IMR-90 (cell line): Measurements from ENCODE around the gene IL6ST. TPM values are rescaled to one million over a fixed set of nuclear protein-coding genes. Genes with fewer than 3 reads are reported as not detected.

Experiments used
- ATAC-seq: fragments of 200-7000 bp; cut with Tn5 transposase; 2 replicates; pipeline ENCODE4 v1.9.1; 2020; ENCODE audit warnings: low read depth, mild to moderate bottlenecking, moderate library complexity
- BruUV-seq: library from RNA; stranded (reverse); fragments of 400-500 nt; replicated peaks from 2 replicates; lab custom pipeline; 2021; lab: Mats Ljungman, UMichigan
- CTCF ChIA-PET: fragments of 300-600 bp; formaldehyde crosslinking; extraction: SDS; loops from one replicate; lab custom pipeline; 2021; ENCODE audit warnings: antibody characterized with exemption; lab: Yijun Ruan, JAX
- POLR2A ChIA-PET: fragments of 300-600 bp; sonication (Branson Sonifier 250); formaldehyde crosslinking; loops from one replicate; lab custom pipeline; 2022; ENCODE audit warnings: antibody characterized with exemption; ENCODE audit not compliant: unreplicated experiment; lab: Charles Lee
- DNase-seq: peaks from one replicate; pipeline ENCODE4 v3.0.0; 2013
- H2AFZ ChIP-seq: replicated peaks from 2 replicates; pipeline ENCODE3; 2013; ENCODE audit warnings: low read length, mild to moderate bottlenecking; ENCODE audit not compliant: poor library complexity
- H2AK5ac ChIP-seq: 2 replicates; pipeline ENCODE4 v1.6.1; 2013; ENCODE audit warnings: low read depth, low read length, inconsistent platforms
- H2AK9ac ChIP-seq: replicated peaks from 2 replicates; pipeline ENCODE3; 2013; ENCODE audit warnings: mild to moderate bottlenecking, low read depth, low read length, moderate library complexity; ENCODE audit not compliant: poor library complexity
- H2BK120ac ChIP-seq: 2 replicates; pipeline ENCODE4 v1.6.1; 2013; ENCODE audit warnings: low read depth, low read length, inconsistent platforms
- H2BK15ac ChIP-seq: 3 replicates; pipeline ENCODE4 v1.6.1; 2013; ENCODE audit warnings: low read depth, low read length, inconsistent platforms
- H2BK20ac ChIP-seq: 2 replicates; pipeline ENCODE4 v1.6.1; 2013; ENCODE audit warnings: low read depth, mild to moderate bottlenecking, inconsistent platforms, low read length, moderate library complexity
- H2BK5ac ChIP-seq: 2 replicates; pipeline ENCODE4 v1.6.1; 2013; ENCODE audit warnings: mild to moderate bottlenecking, low read depth, low read length, inconsistent platforms; ENCODE audit not compliant: poor library complexity, severe bottlenecking
- H3K14ac ChIP-seq: replicated peaks from 2 replicates; pipeline ENCODE4 v1.6.1; 2013; ENCODE audit warnings: low read depth, low read length, inconsistent platforms
- H3K18ac ChIP-seq: 2 replicates; pipeline ENCODE4 v1.6.1; 2013; ENCODE audit warnings: low read depth, low read length, control low read depth
- H3K23ac ChIP-seq: 2 replicates; pipeline ENCODE4 v1.6.1; 2013; ENCODE audit warnings: low read depth, low read length, inconsistent platforms
- H3K27ac ChIP-seq: 2 replicates; pipeline ENCODE4 v1.5.1; 2013; ENCODE audit warnings: mild to moderate bottlenecking, control low read depth, low read length; ENCODE audit not compliant: insufficient read depth
- H3K27me3 ChIP-seq: 2 replicates; pipeline ENCODE4 v1.6.1; 2013; ENCODE audit warnings: low read length; ENCODE audit not compliant: control insufficient read depth, insufficient read depth
- H3K36me3 ChIP-seq: 2 replicates; pipeline ENCODE4 v1.6.1; 2013; ENCODE audit warnings: low read length, mixed read lengths; ENCODE audit not compliant: control insufficient read depth, insufficient read depth
- H3K4ac ChIP-seq: 2 replicates; pipeline ENCODE4 v1.6.1; 2013; ENCODE audit warnings: low read depth, low read length, inconsistent platforms
- H3K4me1 ChIP-seq: 2 replicates; pipeline ENCODE4 v1.6.1; 2013; ENCODE audit warnings: low read length, mixed read lengths; ENCODE audit not compliant: control insufficient read depth, insufficient read depth
- H3K4me2 ChIP-seq: 2 replicates; pipeline ENCODE4 v1.6.1; 2013; ENCODE audit warnings: low read depth, mild to moderate bottlenecking, control low read depth, low read length, moderate library complexity
- H3K4me3 ChIP-seq: 2 replicates; pipeline ENCODE4 v1.5.1; 2013; ENCODE audit warnings: low read depth, mild to moderate bottlenecking, control low read depth, low read length, moderate library complexity; ENCODE audit not compliant: insufficient read depth
- H3K56ac ChIP-seq: 2 replicates; pipeline ENCODE4 v1.6.1; 2013; ENCODE audit warnings: low read length, inconsistent platforms; ENCODE audit not compliant: insufficient read depth; ENCODE audit errors: extremely low read depth
- H3K79me1 ChIP-seq, 2 experiments: 2 replicates each; pipeline ENCODE4 v1.6.1; 2013; ENCODE audit warnings: low read length in 2 of 2, inconsistent platforms in 1 of 2, low read depth in 1 of 2
- H3K9ac ChIP-seq: 2 replicates; pipeline ENCODE4 v1.6.1; 2013; ENCODE audit warnings: low read depth, low read length, control low read depth
- H3K9me1 ChIP-seq: 2 replicates; pipeline ENCODE4 v1.6.1; 2013; ENCODE audit warnings: low read length, inconsistent platforms; ENCODE audit not compliant: insufficient read depth
- H3K9me3 ChIP-seq: 2 replicates; pipeline ENCODE4 v1.6.1; 2013; ENCODE audit warnings: low read length; ENCODE audit not compliant: control insufficient read depth, insufficient read depth
- H4K20me1 ChIP-seq: 2 replicates; pipeline ENCODE4 v1.6.1; 2013; ENCODE audit warnings: low read length, inconsistent platforms; ENCODE audit not compliant: insufficient read depth
- H4K5ac ChIP-seq: 2 replicates; pipeline ENCODE4 v1.6.1; 2013; ENCODE audit warnings: mild to moderate bottlenecking, low read depth, low read length, control low read depth
- H4K8ac ChIP-seq, 2 experiments: 2 replicates each; pipeline ENCODE4 v1.6.1; 2013; ENCODE audit warnings: low read depth in 2 of 2, low read length in 2 of 2, control low read depth in 1 of 2, inconsistent platforms in 1 of 2
- H4K91ac ChIP-seq: 2 replicates; pipeline ENCODE4 v1.6.1; 2013; ENCODE audit warnings: low read depth, low read length, inconsistent platforms; ENCODE audit not compliant: insufficient read depth
- CEBPB ChIP-seq: IDR thresholded peaks from 2 replicates; pipeline ENCODE4 v1.6.1; 2012; ENCODE audit warnings: low read depth, low read length, improper control_type of control experiment
- CTCF ChIP-seq: conservative IDR thresholded peaks from 2 replicates; pipeline ENCODE4 v1.5.1; 2012; ENCODE audit warnings: mild to moderate bottlenecking, low read depth, low read length, improper control_type of control experiment
- FOS ChIP-seq: fragments of 150-350 bp; IDR thresholded peaks from 2 replicates; pipeline ENCODE4 v1.6.1; 2016; ENCODE audit warnings: low read depth, low read length
- MAFK ChIP-seq: IDR thresholded peaks from 2 replicates; pipeline ENCODE4 v1.6.1; 2012; ENCODE audit warnings: low read depth, low read length, improper control_type of control experiment
- MXI1 ChIP-seq: IDR thresholded peaks from 2 replicates; pipeline ENCODE4 v1.6.1; 2012; ENCODE audit warnings: low read depth, mild to moderate bottlenecking, low read length, moderate library complexity, borderline replicate concordance
- NFE2L2 ChIP-seq: fragments of 150-350 bp; IDR thresholded peaks from 2 replicates; pipeline ENCODE4 v1.6.1; 2016; ENCODE audit warnings: low read depth, mild to moderate bottlenecking, low read length
- RCOR1 ChIP-seq: IDR thresholded peaks from 2 replicates; pipeline ENCODE4 v1.6.1; 2012; ENCODE audit warnings: mild to moderate bottlenecking, low read length, improper control_type of control experiment; ENCODE audit not compliant: insufficient replicate concordance
- SMC3 ChIP-seq: fragments of 150-350 bp; IDR thresholded peaks from 2 replicates; pipeline ENCODE4 v1.6.1; 2016; ENCODE audit warnings: low read depth, mild to moderate bottlenecking, antibody characterized with exemption, low read length, moderate library complexity
- WGBS, 2 experiments: methylation state at CpG; one replicate each; pipeline versions ENCODE4 v1.1.5 to v1.1.7; 2013; ENCODE audit warnings: missing lambda C conversion rate in 2 of 2; ENCODE audit not compliant: insufficient read length in 1 of 2; ENCODE audit errors: extremely low coverage in 2 of 2; 5-methylcytosine and 5-hydroxymethylcytosine counted together
- dilution Hi-C: fragments of 300-500 bp; cut with HindIII; formaldehyde crosslinking; loops from one replicate; pipeline ENCODE4 v1.14.3; 2018; ENCODE audit warnings: low sequenced_read_pairs; ENCODE audit not compliant: unreplicated experiment
- in situ Hi-C: fragments of 300-500 bp; cut with MboI; formaldehyde crosslinking; loops from 3 replicates; pipeline ENCODE4 v1.14.3; 2019; ENCODE audit warnings: low sequenced_read_pairs, inconsistent platforms, mixed read lengths
- intact Hi-C: fragments of 100-400 bp; cut with micrococcal nuclease; formaldehyde crosslinking; loops from 2 replicates; pipeline ENCODE4 v1.10.0; 2022
- polyA plus RNA-seq, 3 experiments: library from polyadenylated mRNA; depleted of rRNA; stranded (reverse); fragments of >200 nt; gene quantifications; 2 replicates each; pipeline ENCODE4 v1.2.3, GENCODE V29; 2012; ENCODE audit warnings: low replicate concordance in 1 of 3
- total RNA-seq: library from RNA; depleted of rRNA; stranded (reverse); fragments of >200 nt; gene quantifications from 2 replicates; pipeline ENCODE4 v1.2.3, GENCODE V29; 2012

Gene IL6ST
- total and polyA plus RNA-seq, 2 of the 4 experiments (the other 2 are of a cell fraction), result 90.6 to 506 TPM

GRCh38 chr5:55983986-55984385 lies 10.8 kb downstream of the IL6ST start:
- ATAC-seq (no peak), DNase-seq (no peak)
- no peak overlapping the region for H4K5ac ChIP-seq
- no peaks in the 10 kb centered on the region for H3K9me3 ChIP-seq
- no peak overlapping the region for H3K4me2 ChIP-seq
- H3K56ac ChIP-seq, result no peak overlapping the region
- H4K20me1 ChIP-seq, result peaks cover 74% of the 10 kb centered on the region
- TF ChIP-seq CTCF (no peak), MXI1 (no peak), FOS (no peak), SMC3 (no peak), MAFK (no peak), RCOR1 (no peak), CEBPB (no peak), NFE2L2 (no peak)
- H2AK9ac ChIP-seq, result no peak overlapping the region
- H3K9me1 ChIP-seq, result peaks cover 5% of the 10 kb centered on the region; the same call in 1 of the 2 replicates
- no peak overlapping the region for H2AFZ ChIP-seq
- dilution Hi-C loops (no loop called here), in situ Hi-C loops (no loop called here), intact Hi-C loops (loop anchor here (2.0 kb wide), 1 partner anchor 217 kb away; no protein-coding TSS in a partner anchor)
- no TSS peak for BruUV-seq
- no peak overlapping the region for H3K18ac ChIP-seq
- H3K79me1 ChIP-seq, result peaks cover 9 to 47% of the 10 kb centered on the region in 2 experiments; a peak in 3 of 4 replicates
- H3K36me3 ChIP-seq, result peaks cover 26% of the 10 kb centered on the region
- no peak overlapping the region for H3K27ac ChIP-seq
- WGBS, 2 experiments, result no CpG with 5 or more reads among the region's 2 CpGs
- no peak overlapping the region for H2BK5ac ChIP-seq
- no peak overlapping the region for H2AK5ac ChIP-seq
- no peak overlapping the region for H2BK120ac ChIP-seq
- no peak overlapping the region for H2BK15ac ChIP-seq
- H4K8ac ChIP-seq, result no peak overlapping the region
- H3K14ac ChIP-seq, result no peak overlapping the region
- H3K4me1 ChIP-seq, result peaks cover 5% of the 10 kb centered on the region
- H3K27me3 ChIP-seq, result no peaks in the 10 kb centered on the region
- H3K4ac ChIP-seq, result no peak overlapping the region
- ChIA-PET POLR2A (interaction anchor here (0.6 kb wide), 1 partner anchor 143 kb away, joined by 3 read pairs; no protein-coding TSS in a partner anchor), CTCF (interaction anchor here (0.6 kb wide), 1 partner anchor 141 kb away, joined by 4 read pairs; no protein-coding TSS in a partner anchor)
- no peak overlapping the region for H3K4me3 ChIP-seq
- no peak overlapping the region for H3K9ac ChIP-seq
- no peak overlapping the region for H2BK20ac ChIP-seq
- H3K23ac ChIP-seq, result no peak overlapping the region
- no peak overlapping the region for H4K91ac ChIP-seq
